SIG-M5 (cell line): Measurements from ENCODE around the gene TIMM21.

ENCODE experiments used
- DNase-seq: peaks from one replicate; lab custom pipeline; 2025; lab: John Stamatoyannopoulos, UW

The TIMM21 gene

DNA sequence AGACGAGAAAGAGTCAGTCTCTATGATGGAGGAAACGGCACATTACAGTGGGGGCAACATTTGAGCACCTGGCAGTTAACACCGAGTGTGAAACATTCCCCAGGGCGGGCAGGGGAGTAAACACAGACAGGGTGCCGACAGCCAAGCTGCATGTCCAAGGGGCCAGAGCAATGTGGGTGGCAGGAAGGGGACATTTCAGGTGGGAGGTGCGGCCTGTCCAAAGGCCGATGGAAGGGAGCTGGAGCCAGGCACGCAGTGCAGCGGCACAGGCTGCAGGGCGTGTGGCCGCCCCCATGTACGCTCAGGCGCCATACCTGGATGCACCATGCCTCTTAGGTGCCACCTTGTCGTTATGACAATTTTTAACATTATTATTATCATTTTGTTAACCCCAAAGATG is 43.3 kb downstream of the TIMM21 start:
- no peak for DNase-seq

GRCh38 chr18:74194691-74195090 is 46.4 kb downstream of the TIMM21 start:
- no peak for DNase-seq

GRCh38 chr18:74196220-74197119 is 48.1 kb downstream of the TIMM21 start:
- no peak for DNase-seq

- no peak for DNase-seq
Measured at GRCh38 chr18:74197705-74198341, 49.5 kb downstream of the TIMM21 start.

- DNase-seq = no peak
Measured at GRCh38 chr18:74198453-74198852, 50.1 kb downstream of the TIMM21 start.

DNA sequence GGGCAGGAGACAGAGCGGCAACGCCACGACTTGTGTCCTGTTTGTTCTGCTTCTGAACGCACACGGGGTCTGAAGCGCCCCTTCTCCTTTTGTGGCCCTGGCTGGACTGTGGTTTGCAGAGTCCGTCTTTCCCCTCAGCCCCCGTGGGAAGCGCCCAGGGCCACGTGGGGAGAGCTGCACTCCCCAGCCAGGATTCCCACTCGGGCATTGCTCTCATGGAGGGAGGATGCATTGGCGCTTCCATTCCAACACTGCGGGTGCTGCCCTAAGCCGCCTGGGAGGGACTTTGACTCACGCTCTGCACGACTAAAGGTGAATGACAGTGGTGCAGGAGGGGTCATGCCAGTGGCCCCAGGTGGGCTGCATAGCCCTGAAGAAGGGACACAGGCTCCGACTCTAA is 52.5 kb downstream of the TIMM21 start:
- no peak for DNase-seq

DNA sequence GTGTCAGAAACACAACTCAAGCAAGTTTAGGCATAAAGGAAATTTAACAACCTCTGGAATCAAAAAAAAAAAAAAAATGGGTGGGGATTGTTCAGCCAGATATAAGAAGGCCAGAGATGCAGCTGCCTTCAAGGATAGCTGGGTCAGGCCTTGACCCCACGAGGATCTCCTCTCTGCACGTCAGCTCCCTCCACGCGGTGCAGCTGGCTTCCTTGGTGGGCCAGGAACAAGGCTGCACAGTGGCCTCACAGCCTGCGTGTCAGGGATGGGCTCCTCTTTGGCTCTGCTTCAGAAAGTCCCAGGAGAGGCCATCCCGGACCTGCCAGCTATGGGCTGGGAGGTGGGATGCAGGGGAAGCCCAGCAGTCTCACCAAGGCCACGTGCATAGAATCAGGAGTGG is 55.5 kb downstream of the TIMM21 start:
- no peak for DNase-seq

DNA sequence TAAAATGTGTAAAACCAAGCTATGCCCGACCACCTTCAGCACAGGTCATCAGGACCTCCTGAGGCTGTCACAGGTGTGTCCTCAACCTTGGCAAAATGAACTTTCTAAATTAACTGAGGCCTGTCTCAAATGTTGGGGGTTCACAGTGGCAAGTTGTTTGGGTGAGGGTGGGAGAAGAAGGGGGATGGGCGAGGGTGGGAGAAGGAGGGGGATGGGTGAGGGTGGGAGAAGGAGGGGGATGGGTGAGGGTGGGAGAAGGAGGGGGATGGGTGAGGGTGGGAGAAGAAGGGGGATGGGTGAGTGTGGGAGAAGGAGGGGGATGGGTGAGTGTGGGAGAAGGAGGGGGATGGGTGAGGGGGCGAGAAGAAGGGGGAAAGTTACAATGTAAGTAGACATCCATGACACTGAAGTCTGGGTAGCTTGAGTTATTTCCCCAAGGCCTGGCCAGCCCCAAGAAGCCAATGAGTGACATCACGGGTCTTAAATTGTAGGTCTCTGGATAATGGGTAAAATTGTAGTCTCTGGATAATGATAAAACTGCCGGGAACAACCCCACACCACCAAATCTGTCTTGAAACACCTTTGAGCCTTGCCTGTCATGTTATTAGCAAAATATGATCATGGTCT is 56.3 kb downstream of the TIMM21 start:
- no peak for DNase-seq
